ENCODE results near the gene B4GALNT1. TPM values are rescaled to one million over a fixed set of nuclear protein-coding genes. Genes with fewer than 3 reads are reported as not detected.

B4GALNT1 gene
- polyA plus RNA-seq, 1 donor (not counting 4 experiments of a cell fraction or from before 2014, with no cell fraction given), result 0.08 TPM

GRCh38 chr12:57612711-57613426 is 20.1 kb downstream of the B4GALNT1 start:
- Histone ChIP-seq H3K4me1 (ENCODE audit: control insufficient read depth, extremely low read depth, insufficient read depth, low read length) (peaks cover 3% of the 10 kb centered on the region), H3K79me2 (ENCODE audit: control insufficient read depth, insufficient read depth, low read length) (no peaks in the 10 kb centered on the region), H3K4me3 (ENCODE audit: control insufficient read depth in 2 of 3, extremely low read depth in 1 of 3, insufficient read depth in 2 of 3, low read depth in 1 of 3, low read length in 3 of 3) (no peak overlapping the region), H3K9ac (ENCODE audit: control insufficient read depth, extremely low read depth, insufficient read depth, low read length) (no peak overlapping the region), H3K9me3 (ENCODE audit: control insufficient read depth, low read depth, low read length) (no peaks in the 10 kb centered on the region), H3K4me2 (ENCODE audit: control insufficient read depth, extremely low read depth, insufficient read depth, low read depth, low read length) (no peak overlapping the region), H3K27ac (ENCODE audit: control insufficient read depth, insufficient read depth, low read length) (no peak overlapping the region), H3K36me3 (ENCODE audit: control insufficient read depth in 2 of 2, extremely low read depth in 1 of 2, insufficient read depth in 2 of 2, low read length in 2 of 2) (no peaks in the 10 kb centered on the region), H2AFZ (ENCODE audit: control insufficient read depth, low read length) (no peak overlapping the region), H4K20me1 (ENCODE audit: control insufficient read depth, extremely low read depth, insufficient read depth, low read length) (no peaks in the 10 kb centered on the region), H3K9me1 (ENCODE audit: control insufficient read depth, extremely low read depth, insufficient read depth, low read length) (no peaks in the 10 kb centered on the region), H3K27me3 (ENCODE audit: control insufficient read depth, extremely low read depth, insufficient read depth, low read length) (peaks cover 60% of the 10 kb centered on the region)
- FAIRE-seq (no peak), DNase-seq (ENCODE audit: low read depth, low spot score) (no peak)
- dilution Hi-C loops (cut with MboI; ENCODE audit: extremely low pct_ligation_motif_present, low sequenced_read_pairs), result no loop called here
- TF ChIP-seq CTCF (optimal IDR thresholded peaks at IDR 0.05 in 1 of 3, IDR thresholded peaks at IDR 0.05 in 1 of 3, conservative IDR thresholded peaks at IDR 0.05 in 1 of 3; ENCODE audit: extremely low read depth in 1 of 3, insufficient read depth in 2 of 3, low read length in 3 of 3) (no peak), EZH2 (IDR thresholded peaks at IDR 0.05; ENCODE audit: low read length) (no peak)

- H3K4me2 ChIP-seq (ENCODE audit: control insufficient read depth, extremely low read depth, insufficient read depth, low read depth, low read length), result no peak overlapping the region
- H3K9me1 ChIP-seq (ENCODE audit: control insufficient read depth, extremely low read depth, insufficient read depth, low read length), result no peaks in the 10 kb centered on the region
- H3K4me1 ChIP-seq (ENCODE audit: control insufficient read depth, extremely low read depth, insufficient read depth, low read length), result peaks cover 3% of the 10 kb centered on the region
- no peak for FAIRE-seq
- H3K27me3 ChIP-seq (ENCODE audit: control insufficient read depth, extremely low read depth, insufficient read depth, low read length), result peaks cover 54% of the 10 kb centered on the region
- no peaks in the 10 kb centered on the region for H3K9me3 ChIP-seq (ENCODE audit: control insufficient read depth, low read depth, low read length)
- no peaks in the 10 kb centered on the region for H4K20me1 ChIP-seq (ENCODE audit: control insufficient read depth, extremely low read depth, insufficient read depth, low read length)
- no peak overlapping the region for H3K27ac ChIP-seq (ENCODE audit: control insufficient read depth, insufficient read depth, low read length)
- no peak overlapping the region for H3K4me3 ChIP-seq (ENCODE audit: control insufficient read depth in 2 of 3, extremely low read depth in 1 of 3, insufficient read depth in 2 of 3, low read depth in 1 of 3, low read length in 3 of 3)
- no peaks in the 10 kb centered on the region for H3K36me3 ChIP-seq (ENCODE audit: control insufficient read depth in 2 of 2, extremely low read depth in 1 of 2, insufficient read depth in 2 of 2, low read length in 2 of 2)
- no peaks in the 10 kb centered on the region for H3K79me2 ChIP-seq (ENCODE audit: control insufficient read depth, insufficient read depth, low read length)
- dilution Hi-C loops (cut with MboI; ENCODE audit: extremely low pct_ligation_motif_present, low sequenced_read_pairs), result no loop called here
- H3K9ac ChIP-seq (ENCODE audit: control insufficient read depth, extremely low read depth, insufficient read depth, low read length), result no peak overlapping the region
- no peak for DNase-seq (ENCODE audit: low read depth, low spot score)
- no peak overlapping the region for H2AFZ ChIP-seq (ENCODE audit: control insufficient read depth, low read length)
- no peak for TF ChIP-seq CTCF (optimal IDR thresholded peaks at IDR 0.05 in 1 of 3, IDR thresholded peaks at IDR 0.05 in 1 of 3, conservative IDR thresholded peaks at IDR 0.05 in 1 of 3; ENCODE audit: extremely low read depth in 1 of 3, insufficient read depth in 2 of 3, low read length in 3 of 3)
- peak; percentile 89 for TF ChIP-seq EZH2 (IDR thresholded peaks at IDR 0.05; ENCODE audit: low read length)
These were observed 20.9 kb downstream of the B4GALNT1 start for GRCh38 chr12:57611827-57612710.

All from keratinocyte (primary cell).